ENCODE results near the gene STAP1.

Gene STAP1

DNA sequence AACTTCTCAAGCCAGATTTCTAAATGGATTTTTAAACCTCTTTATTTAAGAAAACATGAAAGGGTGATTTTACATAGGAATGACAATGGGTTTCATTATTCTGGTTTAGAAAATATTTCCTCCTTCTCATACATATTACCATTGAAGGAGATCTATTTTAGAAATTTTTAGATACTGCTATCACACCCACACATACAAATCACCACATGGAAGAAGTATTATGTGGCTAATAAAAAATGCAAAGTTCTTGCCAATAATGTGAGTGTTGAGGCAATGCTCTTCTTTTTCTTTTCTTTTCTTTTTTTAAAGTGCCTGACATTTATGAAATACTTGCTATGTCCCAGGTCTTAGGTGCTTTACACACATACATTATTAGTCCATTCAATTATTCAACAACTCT lies 6.8 kb downstream of the STAP1 start:
- DNase-seq = no peak

DNA sequence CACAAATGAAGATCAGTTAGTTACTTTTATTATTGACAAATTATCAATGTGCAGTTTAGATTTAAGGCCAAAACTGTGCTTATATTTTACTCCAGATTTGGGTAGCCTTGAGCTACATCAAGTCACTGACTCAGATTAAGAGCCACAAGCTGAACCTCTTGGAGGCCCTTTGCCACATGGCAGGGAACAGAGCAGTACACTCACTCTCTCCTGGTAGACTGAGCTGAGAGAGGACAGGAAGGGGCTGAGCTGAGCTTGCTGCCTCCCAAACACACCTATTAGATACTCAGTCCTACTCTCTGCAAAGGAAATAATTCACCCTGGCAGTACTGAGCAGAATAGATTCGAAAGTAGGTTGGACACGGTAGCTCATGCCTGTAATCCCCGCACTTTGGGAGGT lies 7.8 kb downstream of the STAP1 start:
- DNase-seq = no peak

DNA sequence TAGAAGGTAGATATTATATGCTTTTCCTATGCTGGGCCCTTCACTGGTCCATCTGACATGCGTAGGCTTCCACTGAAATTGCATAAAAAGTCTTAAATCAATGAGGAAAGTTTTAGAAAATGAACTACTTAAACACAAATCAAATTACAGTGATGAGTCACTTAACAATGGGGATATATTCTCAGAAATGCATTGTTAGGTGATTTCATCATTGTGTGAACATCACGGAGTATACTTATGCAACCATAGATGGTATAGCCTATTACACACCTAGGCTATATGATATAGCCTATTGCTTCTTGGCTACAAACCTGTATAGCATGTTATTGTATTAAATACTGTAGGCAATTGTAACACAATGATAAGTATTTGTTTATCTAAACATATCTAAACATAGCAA lies 10.3 kb downstream of the STAP1 start:
- no peak for DNase-seq

DNA sequence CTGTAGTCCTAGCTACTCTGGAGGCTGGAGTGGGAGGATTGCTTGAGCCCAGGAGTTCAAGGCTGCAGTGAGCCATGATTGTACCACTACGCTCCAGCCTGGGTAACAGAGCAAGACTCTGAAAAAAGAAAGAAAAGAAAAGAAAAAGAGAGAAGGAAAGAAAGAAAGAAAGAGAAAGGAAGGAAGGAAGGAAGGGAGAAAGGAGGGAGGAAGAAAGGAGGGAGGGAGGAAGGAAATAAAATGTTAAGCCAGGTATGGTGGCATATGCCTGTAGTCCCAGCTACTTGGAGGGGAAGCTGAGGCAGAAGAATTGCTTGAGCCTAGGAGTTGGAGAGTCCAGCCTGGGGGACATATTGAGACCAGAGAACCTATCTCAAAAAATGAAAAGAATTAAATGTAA lies 12.0 kb downstream of the STAP1 start:
- no peak for DNase-seq

DNA sequence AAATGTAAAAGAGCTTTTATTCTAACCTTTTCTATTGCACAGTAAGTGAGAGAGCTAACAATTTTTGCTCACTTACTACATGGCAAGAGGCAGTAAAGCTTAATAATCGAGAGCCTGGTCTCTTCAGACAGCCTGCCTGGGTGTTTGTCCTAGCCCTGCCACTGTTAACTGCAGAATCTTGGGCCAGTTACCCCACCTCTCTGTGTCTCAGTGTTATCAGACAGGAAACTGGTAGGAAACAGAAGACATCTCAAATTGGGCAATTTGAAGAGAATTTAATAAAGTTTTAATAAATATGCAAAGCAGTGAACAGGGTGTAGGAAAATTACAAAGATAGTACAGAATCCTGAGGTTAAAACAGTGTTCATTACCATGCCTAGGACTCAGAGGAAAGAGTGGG lies 13.4 kb downstream of the STAP1 start:
- no peak for DNase-seq

DNA sequence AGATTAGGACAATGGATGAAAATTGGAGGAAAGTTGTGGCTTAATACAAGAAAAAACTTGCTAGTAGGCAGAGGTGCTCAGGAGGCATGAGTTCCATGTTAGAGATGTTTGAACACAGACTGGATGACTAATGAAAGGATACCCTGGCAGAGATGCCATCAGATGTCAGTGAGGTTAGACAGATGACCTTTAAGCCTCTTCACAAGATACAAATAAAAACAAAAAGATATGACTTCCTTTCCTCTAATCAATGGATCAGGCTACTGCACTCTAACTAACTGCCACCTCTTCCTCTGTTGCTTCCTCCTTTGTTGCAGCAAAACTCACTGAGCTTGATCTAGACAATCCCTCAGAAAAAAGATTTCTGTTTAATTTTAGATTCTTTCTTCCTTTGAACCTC lies 14.7 kb downstream of the STAP1 start:
- DNase-seq = peak in 1 of 2 donors; percentile 59

DNA sequence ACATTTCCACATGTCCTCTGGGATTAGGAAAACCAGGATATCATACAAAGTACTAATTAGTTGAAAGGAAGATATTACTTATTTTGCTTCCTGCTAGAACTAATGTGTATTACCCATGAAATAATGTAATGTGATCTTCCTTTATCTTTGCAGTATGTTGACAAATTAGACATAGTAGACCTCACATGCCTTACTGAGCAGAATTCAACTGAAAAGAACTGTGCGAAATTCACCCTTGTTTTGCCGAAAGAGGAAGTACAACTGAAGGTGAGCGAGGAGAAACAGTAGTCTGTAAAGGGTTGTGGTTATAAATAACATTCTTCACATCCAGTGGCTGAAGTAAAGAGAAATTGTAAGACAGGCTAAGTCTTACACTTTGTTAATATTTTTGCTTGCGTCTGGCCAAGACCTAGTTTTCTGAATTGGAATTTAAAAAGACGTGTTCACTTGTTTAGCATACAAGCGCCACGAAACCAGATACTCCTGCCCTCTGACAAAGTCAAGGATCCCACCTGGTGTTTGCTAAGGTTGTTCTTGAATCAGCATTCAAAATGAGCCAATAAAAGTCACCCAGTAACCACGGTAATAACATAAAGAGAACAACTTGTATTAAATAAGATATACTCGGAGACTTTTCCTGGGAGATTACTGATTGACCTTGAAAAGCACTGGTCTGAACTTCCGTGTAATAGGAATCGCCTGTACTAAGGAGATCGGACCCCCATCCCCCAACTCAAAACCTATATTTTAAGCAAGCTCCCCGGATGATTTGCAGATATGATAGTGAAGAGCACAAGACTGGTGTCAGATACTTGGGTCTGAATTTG lies 16.9 kb downstream of the STAP1 start:
- peak in 1 of 2 donors; percentile 85 for DNase-seq

DNA sequence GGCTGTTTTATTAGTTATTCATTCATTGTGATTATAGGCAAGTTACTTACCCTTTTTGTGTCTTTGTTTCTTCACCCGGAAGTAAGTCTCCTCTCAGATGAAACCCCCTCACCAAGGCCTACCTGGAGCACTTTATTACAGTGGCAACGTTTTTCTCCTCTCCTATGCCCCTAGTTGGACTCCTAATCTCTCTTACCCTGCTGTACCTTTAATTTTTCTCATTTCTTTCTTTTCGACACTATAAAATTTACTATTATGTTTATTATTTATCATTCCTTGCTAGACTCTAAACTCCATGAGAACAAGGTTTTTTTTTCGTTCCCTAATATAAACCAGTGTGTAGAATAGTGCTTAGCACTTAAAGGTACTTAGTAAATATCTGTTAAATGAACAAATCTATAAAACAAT lies 17.5 kb downstream of the STAP1 start:
- DNase-seq = no peak

DNA sequence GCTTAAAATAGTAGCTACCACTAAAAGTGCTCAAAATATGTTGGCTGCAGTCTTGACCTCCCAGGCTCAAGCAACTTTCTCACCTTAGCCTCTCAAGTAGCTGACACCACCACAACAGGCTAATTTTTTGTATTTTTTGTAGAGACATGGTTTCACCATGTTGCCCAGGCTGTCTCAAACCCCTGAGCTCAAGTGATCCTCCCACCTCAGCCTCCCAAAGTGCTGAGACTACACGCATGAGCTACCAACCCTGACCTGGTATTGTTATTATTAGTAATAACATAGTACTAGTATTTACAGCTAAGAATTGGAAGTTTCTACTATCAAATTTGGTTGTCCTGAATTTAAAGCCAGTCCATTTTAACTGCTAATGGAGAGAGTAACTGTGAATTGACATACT lies 18.0 kb downstream of the STAP1 start:
- no peak for DNase-seq

DNA sequence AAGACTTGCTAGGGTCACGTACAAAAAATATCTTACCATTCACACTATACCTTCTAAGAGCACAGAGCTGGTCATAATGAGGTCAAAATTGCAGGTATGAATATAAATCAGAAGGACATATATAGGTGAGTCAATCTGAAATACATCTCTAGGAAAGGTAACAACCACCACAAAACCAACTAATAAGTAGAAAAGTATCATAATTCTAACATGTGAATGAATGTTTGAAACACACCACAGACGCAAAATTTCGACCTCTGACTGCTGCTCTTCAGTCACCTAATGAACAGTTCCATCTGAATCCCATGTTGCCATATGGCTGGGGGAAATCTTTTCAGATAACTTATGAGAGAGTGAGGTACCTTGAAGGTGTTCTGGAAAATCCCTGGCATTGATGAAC lies 22.1 kb downstream of the STAP1 start:
- no peak for DNase-seq

DNA sequence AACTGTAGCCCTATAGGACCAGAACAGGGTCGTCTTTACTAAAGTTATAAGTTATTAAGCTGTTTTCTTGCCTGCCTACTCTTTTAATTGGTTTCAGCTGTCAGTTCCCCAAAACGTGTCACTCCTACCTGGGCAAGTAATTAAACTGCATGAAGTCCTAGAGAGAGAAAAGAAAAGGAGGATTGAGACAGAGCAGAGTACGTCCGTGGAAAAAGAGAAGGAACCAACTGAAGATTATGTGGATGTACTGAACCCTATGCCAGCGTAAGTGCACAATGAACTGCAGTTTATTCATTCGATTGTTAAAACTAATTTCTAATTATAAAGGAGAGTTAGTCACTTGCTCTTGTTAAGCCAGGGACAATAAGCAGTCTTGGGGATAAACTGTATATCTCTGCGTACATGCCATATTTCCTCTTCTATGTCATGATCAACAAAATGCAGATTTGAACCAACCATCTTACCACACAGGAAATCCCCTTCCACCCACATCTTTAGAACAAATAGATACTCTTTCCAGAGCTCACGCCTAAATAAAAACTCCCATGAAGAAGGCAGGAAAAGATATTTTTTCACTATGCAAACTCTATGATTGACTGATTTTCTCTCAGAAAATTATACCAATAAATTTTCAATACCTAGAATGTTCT lies 22.8 kb downstream of the STAP1 start:
- peak in 1 of 2 donors; percentile 66 for DNase-seq

DNA sequence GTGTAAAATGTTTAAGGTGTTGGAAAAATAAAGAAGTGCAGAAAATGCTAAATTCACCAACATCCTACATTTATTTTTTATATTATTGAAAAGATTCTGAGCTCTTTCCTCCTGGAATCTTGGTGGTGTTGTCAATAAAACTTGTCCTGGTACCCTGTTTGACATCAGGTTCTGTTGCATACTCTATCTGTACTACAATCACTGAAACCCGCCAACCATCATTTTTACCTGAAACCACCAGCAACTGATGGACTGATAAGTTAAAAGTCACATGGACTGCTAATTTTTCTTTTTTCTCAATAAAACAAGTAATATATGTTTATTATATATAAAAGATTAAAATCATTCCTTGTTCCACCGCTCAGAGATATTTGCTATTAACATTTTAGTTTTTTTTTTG lies 23.4 kb downstream of the STAP1 start:
- DNase-seq = no peak

DNA sequence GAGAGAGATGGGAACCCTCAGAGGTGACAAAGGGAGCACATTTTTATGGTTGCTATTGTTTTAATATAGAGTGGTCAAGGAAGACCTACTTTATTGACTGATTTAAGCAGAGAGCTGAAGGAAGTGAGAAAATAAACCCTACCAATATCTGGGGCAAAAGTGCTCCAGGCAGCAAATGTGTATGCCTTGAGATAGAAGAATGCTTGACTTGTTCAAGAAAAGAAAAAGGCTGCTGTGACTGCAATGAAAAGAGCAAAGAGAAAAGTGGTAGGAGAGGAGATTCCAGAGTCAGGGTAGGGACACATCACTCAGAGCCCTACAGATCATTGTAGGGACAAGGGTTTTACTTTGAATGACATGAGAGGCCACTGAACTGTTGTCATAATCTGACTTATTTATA lies 26.0 kb downstream of the STAP1 start:
- DNase-seq = no peak

DNA sequence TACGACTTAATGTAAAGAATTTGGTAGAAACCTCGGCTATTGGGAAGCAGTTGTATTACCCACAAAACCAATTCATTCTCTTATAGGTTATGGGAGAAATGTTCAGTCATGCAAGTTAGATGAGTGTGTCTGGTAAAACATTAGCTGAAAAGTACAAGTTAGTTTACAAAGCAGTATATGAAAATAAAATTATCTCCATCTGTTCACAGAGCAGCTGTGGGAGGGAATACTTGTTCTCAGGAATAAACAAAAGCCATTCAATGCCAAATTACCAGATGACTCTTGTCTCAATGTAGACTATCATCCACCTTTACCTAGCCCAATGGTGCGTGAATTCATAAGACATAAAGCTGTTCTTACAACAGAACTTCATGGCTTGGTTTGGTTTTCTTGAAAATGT lies 28.6 kb downstream of the STAP1 start:
- DNase-seq = no peak

DNA sequence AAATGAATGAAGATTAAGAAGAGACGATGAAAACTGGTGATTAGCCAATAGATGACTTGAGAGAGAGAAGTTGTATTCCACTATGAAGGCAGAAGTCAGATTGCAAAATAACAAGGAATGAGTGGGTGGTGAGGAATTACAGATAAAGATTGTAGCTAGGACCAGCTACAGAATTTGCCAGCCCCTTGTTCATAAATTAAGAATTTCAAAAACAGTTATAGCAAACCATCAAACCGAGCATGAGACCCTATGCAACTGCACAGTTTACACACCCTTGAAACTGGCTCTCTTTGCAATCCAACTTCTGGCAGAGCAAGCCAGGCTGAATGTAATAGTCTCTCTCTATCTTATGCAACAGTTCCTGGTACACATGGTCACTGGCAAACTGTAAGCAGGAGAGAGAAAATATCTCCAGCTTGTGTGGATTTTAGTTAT lies 35.2 kb downstream of the STAP1 start:
- no peak for DNase-seq

DNA sequence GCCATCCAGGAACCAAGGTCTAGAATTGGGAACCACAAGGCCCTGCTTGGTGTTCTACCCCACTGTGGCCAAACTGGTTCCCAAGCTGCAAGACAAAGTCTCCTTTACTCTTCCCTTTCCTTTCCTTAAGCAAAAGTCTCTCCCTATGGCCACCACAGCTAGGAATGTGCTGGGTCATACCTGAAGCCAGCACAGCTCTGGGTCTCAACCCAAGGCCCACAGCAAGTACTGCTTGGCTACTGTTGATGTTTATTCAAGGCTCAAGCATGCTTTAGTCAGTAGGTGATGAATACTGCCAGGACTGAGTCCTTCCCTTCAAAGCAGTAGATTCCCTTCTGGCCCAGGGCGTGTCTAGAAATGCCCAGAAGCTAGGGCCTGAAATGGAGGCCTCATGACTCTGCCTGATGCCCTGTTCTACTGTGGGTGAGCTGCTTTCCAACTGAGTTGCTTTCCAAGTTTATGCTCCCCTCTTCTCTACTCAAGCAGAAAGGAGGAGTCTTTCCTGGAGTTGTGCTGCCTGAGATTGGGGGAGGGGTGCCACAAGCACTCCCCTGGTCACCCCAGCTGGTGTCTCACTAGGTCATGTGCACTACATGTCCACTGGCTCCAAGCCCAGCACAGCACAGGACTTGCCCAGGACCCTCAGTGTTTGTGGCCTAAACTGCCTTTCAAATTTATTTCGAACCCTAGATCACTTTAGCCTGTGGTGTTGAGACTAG lies 44.9 kb downstream of the STAP1 start:
- no peak for DNase-seq

DNA sequence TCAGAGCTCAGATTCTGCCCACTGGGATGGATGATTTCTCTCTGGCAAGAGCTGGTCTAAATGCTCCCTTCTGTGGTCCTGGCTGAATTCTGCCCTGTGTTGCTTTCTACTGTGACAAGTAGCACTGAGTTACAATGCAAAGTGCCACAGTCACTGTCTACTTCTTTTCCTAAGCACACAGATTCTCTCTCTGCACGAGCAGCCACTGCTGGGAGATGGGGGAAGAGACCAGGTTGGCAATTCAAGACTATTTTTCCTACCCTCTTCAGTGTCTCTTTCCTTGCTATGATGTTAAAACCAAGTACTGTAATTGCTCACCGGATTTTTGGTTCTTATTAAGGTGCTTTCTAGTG lies 45.5 kb downstream of the STAP1 start:
- no peak for DNase-seq

DNA sequence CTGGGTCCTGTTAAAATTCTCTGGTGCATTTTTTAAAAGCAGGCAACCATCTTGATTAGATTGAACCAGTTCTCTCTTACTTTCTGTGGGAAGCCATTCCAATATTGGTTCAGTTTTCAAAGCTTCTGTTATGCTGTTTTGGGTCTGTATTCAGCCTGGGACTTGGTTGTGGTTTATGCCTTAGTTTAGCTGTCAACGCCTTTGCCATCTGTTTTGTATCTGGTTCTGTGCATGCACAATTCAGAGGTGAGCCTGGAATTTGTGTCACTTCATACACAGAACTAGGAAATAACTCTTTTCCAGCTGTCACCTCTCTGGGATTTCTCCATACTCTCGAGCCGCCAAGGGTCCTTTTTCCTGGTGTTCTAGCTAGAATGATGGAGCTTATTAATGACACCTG lies 46.2 kb downstream of the STAP1 start:
- no peak for DNase-seq

DNA sequence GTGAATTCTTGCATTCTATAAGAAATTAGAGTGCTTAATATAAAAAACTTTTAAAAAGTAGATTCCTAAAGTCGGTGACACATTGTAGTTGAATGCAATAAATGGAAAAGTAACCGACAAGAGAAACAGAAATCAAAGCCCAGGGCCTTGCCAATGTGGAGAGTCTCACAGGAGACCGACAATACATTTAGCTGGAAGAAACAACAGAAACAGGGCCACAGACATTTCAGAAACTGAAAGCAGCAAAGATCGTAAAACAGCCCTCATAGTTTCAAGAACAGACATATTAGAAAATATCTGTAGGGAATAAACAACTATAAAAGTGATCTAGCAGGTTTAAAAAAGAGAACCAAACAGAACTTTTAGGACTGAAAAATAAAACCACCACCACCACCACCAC lies 49.5 kb downstream of the STAP1 start:
- no peak for DNase-seq

DNA sequence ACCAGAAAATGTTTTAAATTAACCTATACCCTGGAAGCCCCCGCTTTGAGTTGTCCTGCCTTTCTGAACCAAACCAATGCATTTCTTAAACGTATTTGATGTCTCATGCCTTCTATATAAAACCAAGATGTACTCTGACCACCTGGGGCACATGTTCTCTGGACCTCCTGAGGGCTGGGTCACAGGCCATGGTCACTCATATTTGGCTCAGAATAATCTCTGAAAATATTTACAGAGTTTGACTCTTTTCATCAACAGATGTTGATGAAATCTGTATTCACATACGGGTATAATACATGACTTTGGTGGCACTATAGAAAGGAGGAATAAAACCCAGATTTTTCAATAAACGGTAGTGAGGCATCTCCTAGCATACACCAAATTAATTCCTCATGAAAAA lies 55.7 kb downstream of the STAP1 start:
- DNase-seq = no peak

DNA sequence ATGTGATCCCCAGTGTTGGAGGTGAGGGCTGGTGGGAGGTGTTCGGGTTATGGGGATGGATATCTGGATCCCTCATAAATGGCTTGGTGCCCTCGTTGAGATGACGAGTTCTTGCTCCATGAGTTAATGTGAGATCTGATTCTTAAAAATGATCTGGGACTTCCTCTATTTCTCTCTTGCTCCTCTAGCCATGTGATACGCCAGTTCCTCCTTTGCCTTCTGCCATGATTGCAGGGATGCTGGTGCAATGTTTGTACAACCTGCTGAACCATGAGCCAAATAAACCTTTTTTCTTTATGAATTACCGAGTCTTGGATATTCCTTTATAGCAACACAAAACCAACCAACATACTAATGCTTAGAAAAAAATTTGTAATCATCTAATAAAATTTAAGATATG lies 56.6 kb downstream of the STAP1 start:
- no peak for DNase-seq

DNA sequence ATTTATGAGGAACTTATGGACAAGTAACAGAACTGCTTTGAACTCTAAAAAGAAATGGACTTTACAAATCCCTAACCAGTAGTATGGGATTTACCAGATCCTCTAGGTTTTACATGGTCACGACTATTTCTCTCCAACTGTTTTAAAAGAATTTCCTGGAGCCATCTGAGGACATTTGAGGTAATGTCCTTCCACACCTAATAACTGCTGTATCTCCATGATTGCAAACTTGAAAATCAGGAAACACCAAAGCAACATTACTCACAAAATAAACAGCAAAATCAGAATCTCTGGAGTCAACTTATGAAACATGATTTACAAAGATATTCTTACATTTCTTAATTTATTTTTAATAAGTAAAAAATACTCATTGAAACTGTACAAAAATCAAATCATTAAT lies 58.0 kb downstream of the STAP1 start:
- DNase-seq = no peak

DNA sequence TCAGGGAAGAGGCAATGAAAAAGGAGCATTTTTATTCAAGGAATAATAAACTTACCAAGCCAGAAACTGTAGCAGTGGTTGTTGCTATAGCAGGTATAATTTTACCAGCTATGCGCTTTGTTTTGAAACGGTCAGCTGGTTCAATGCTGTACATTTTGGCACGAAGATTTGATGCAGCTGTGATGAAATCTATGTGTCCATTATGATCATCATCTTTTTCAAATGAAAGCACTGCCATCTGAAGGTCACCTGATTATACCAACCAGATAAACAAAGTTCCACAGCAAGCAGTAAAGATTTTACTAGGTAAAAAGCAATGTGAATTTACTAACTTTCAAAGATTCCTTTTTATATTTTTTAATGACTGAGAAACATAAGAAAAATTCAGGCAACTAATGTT lies 66.4 kb downstream of the STAP1 start:
- no peak for DNase-seq

DNA sequence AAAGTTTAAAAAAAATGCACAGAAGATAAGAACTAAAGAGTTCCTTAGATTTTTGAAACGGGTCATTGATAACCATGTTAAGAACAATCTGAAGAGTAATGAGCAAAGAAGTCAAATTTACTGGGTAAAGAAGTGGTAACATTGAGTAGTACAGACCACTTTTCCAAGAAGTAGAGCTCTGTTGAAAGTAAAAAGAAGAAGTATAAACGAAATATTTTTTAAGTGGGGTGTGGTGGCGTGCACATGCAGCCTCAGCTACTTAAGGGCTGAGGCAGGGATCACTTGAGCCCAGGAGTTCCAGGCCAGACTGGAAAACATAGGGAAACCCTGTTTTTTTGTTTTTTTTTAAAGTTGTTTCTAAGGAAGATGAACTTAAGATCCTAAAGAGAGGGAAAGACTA lies 74.0 kb downstream of the STAP1 start:
- DNase-seq = peak in 1 of 2 donors; percentile 26

All from bone marrow (tissue), 2 donors.